GM18870 (cell line): Measurements from ENCODE around the gene LRP11.
"Not testable (repeated sequence)": the region's sequence is repeated elsewhere in the genome, so short reads cannot be mapped to it uniquely, and the experiment has no call there.

ENCODE experiments used
- ATAC-seq: cut with Tn5 transposase; IDR thresholded peaks from one replicate; pipeline ENCODE4 v1.9.1; 2021; ENCODE audit warnings: moderate library complexity; ENCODE audit not compliant: unreplicated experiment

LRP11 gene

DNA sequence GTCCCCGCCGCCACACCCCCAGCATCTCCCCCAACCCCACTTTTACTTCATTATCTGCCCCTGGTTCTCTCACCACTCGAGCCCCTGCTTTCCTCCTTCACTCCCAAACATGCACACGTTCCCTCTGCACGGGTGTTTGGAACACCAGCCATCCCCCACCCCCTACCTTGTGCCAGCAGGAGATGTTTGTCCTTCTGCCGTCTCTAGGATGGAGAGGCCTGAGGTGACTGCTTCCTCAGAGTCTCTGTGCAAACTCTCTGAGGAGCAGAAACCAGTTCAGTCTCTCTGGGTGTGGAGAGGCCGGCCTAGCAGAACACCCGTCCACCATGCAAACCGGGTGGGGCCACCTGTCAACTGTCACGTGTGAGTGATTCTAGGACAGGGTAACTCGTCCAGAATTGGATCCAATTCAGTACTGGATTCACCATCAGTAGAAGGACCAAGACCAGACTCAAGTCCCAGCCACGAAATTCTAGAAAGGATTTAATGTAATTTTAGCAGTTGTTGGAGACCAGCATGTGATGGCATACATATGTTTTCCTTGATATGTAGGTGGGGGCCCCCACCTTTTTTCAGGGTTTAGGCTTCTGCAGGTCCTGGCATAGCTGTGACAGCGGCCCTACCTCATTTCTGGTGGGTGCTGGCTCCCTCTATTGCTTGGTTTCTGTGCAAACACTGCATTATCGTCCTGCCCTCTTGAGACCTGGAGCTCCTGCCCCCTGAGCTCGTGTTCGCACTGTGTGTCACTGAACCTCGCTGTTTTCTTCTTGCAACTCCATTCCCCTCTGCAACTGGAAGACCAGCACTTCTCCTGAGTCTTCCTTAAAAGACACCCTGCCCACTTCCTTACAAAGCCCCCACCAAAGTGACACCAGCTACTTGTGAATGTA lies 33.9 kb upstream of the LRP11 start, which contains the start of gene RAET1E:
TSS of gene RAET1E (minus strand) at position 259 of the 890 bp plus-strand sequence. CDS start 7,212 bp downstream, outside the sequence.
- no peak for ATAC-seq

DNA sequence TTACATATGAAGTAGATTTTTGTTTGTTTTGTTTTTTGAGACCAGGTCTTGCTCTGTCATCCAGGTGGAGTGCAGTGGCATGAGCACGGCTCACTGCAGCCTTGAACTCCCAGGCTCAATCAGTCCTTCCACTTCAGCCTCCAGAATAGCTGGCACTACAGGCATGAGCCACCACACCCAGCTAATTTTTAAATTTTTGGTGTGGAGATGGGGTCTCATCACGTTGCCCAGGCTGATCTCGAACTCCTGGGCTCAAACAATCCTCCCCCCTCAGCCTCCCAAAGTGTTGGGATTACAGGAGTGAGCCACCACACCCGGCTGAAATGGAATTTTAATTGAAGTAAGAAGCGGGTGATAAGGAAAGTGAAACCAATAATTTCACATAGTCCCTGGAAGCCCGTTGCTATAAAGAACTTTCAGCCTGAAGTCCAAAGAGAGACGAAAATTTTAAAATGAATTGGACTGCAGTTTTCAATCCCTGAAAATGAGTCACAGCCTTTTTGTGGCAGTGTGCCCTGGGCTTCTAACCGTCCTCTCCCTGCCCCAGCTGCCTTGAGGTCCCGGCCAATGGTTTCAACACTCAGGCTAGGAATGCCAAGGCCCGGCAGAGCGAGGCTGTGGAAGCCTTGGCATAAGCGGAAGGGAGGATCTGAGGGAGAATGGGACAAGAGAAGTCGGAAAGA lies 33.0 kb upstream of the LRP11 start:
- no peak for ATAC-seq

DNA sequence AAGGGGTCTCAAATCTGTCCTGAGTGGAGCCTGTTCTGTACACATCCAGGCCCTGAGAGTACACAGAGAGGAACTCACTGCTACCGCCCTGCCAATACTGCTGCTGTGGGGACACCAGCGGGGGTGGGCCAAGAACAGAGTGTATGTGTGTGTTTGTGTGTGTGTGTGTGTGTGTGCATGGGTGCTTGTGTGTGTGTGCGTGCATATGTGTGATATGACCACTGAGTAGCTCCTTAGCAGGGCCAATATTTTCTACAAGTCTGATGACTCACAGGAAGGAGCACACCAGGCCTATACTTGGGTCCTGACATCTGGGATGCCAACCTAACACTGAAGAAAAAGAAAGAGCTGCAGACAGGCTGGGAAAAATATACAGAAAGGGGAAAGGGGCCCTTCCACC lies 32.3 kb upstream of the LRP11 start:
- ATAC-seq: no peak

DNA sequence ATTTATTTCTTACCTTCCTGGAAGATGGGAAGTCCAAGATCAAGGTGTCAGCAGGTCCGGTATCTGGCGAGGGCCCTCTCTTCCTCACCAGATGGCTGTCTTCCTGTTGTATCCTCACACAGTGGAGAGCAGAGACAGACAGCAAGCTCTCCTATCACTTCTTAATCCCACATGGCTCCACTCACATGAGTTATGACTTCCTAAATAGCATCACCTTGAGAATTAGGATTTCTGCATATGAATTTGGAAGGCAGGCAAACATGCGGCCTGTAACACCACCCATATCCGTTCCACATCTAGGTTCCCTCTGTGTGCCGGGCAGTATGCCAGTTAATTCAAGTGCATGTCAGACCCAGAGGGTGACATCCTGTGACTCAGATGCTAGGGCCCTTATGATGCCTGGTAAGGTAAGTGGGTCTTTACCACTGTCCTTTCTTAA lies 31.7 kb upstream of the LRP11 start:
- no peak for ATAC-seq

DNA sequence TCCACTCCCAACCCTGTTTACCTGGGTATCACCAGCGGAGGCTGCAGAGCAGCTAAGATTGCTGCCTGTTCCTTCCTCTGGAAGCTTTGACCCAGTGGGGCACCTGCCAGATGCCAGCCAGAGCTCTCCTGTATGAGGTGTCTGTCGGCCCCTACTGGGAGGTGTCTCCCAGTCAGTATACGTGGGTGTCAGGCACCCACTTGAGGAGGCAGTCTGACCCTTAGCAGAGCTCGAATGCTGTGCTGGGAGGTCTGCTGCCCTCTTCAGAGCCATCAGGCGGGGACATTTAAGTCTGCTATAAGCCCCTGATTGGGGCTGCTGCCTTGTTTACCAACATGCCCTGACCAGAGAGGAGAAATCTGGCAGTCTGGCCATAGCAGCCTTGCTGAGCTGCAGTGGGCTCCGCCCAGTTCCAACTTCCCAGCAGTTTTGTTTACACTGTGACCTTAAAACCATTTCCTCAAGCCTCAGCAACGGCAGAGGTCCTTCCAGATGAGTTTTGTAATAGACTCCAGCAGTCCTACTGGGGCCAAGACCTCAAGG lies 31.0 kb upstream of the LRP11 start:
- no peak for ATAC-seq

DNA sequence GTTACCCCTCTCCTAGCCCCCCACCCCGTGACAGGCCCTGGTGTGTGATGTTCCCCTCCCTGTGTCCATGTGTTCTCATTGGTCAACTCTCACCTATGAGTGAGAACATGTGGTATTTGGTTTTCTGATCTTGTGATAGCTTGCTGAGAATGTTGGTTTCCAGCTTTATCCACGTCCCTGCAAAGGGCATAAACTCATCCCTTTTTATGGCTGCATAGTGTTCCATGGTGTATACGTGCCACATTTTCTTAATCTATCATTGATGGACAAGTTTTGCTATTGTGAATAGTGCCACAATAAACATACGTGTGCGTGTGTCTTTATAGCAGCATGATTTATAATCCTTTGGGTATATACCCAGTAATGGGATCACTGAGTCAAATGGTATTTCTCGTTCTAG lies 27.7 kb upstream of the LRP11 start:
- ATAC-seq: not testable (repeated sequence)

DNA sequence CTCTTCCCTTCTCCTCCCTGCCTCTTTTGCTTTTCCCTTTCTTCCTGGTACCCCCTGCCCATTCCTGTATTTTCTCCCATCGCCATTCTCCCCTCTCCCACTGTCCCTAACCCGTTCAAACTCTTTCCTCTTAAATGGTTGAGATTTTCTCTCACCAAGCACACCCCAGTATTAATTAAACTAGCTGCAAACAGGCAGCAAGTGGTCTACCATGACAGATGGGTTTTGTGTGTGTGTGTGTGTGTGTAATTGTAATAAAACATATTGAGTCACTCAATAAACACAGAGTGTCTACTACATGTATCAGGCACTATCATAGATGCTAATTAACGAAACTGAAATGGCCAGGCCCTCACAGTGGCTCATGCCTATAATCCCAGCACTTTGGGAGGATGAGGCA lies 27.1 kb upstream of the LRP11 start:
- no peak for ATAC-seq

DNA sequence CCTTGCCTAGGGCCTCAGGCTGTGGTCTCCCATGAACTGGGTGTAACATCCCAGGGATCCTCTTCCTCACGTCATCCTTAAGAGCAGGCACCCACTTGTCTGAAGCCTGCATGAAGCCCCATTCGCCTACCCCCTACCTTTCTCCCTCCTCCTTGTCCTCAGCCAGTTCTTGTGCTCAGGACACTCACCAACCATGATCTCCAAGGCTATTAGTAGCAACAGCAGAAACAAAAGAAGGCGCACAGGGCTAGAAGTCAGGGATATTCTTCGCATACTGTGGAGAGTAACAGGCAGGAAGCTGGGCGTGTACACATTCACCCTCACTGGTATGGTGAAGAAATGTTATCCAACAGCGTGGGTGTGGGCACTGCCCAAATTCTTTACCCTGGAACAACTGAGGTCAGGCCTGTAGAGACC lies 26.5 kb upstream of the LRP11 start:
- no peak for ATAC-seq

DNA sequence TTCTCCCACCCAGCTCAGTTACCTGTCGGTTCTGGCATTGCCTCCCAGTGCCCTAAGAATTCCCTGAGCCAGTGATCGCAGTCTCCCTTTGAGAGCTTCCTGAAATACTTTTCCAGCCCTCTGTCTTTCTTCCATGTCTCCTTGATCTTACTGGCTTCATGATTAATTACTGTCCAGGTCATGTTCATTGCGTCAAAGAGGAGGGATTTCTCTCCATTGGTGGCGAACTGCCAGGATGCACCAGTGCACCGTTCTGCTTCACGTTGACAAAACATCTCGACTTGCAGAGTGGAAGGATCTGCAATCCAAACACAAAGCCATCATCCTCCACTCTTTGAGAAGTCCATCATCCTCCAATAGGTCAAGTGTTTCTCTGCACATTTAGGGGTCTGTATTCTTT lies 25.2 kb upstream of the LRP11 start:
- ATAC-seq: no peak

DNA sequence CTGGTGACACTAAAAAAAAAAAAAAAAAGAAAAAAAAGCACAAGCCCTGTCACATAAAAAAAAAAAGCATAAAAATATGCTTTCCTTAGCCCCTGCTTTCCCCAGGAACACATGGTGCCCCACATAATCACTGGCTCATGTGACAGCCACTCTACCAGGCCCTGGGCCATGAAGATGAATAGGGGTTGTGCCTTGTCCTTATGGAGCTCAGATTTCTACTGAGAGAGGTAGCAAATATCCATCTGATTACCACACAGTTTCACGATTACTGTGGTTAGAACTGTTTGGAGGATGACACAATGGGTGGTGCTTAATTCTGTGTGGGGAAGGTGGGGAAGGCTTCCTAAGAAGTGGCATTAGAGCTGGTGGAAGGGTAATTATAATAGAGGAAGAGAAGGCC lies 24.5 kb upstream of the LRP11 start:
- no peak for ATAC-seq

DNA sequence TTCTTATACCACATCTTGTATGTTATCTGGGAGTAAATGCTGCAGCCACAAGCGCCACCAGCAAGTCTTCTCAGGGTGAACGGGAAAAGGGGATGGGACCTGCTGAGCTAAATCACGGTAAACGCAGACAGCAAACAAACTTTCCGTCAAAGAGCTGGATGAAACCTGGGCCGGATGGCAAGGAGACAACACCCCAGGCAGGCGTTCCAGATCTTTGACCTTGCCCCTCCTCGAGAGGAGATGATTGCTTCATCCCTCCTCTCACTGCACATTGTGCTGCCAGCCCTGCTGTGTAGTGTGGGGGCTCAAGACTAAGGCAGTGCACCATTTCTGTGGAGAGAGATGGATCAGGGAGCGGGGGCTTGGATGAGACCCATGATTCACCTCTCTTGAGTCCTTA lies 23.9 kb upstream of the LRP11 start:
- no peak for ATAC-seq

DNA sequence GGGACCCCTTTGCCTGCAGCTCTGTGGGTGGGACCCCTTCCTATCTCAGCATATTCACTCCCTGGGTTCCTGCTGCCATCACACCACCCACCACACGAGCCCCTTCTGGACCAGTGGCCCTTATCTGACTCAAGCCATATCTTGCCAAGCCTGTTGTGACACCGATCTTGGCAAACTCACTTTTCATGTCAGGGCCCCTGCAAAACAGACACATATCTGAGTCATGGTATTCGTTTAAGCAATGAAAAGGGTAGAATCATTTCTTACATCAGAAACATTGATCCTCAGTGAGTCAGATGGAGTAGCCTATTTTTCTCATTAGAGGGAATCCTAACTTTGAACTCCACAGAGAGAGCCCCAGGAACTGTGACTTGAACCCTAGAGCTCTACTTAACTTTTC lies 23.2 kb upstream of the LRP11 start:
- no peak for ATAC-seq

DNA sequence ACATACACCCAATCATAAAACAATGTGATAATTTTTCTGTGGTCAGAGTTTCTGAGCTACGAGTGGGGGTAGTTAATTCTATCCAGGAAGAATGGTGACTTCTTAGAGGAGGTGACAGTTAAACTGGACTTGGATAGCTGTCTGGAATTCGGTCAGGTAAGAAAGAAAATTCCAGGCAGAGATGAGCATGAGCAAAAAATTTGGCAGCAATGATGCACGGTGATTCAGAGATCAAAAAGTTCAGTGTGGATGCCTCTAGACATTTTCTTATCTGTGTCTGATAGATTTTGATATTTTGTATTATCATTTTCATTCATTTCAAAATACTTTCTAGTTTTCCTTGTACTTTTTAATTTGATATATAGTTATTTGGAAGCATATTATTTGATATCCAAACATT lies 21.7 kb upstream of the LRP11 start:
- ATAC-seq: no peak

DNA sequence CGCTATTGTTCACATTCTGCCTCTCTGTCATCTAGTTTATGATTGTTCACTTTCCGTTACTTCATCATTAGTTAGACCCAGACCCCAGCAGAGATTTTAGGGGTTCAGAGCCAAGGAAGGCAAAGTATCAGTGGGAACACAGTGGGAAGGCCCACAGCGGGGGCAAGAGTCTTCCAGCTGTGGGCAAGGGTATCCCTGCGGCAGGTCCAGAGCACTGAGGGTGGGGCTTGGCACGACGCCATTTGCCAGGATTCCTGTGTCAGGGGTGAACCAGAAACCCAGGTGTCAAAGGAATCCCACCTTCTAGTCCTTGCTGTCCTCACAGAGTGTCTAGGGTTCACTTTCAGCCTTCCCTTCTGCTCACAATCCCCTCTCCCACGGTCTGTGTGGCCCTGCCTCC lies 20.5 kb upstream of the LRP11 start:
- ATAC-seq: no peak

DNA sequence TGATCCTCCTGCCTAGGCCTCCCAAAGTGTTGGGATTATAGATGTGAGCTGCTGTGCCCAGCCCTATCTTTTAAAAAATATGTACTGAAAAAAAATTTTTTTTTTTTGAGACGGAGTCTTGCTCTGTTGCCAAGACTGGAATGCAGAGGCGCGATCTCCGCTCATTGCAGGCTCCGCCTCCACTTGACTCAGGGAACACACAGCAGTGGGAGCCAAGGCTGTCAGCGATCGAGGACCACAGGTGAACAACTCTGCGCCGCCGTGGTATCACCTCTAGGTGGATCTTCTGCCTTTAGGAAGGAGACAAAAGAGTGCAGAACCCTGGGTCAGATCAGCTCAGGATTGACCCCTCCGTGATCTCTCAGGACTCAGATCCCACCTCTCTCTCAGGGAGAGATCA lies 20.1 kb upstream of the LRP11 start:
- ATAC-seq: no peak

DNA sequence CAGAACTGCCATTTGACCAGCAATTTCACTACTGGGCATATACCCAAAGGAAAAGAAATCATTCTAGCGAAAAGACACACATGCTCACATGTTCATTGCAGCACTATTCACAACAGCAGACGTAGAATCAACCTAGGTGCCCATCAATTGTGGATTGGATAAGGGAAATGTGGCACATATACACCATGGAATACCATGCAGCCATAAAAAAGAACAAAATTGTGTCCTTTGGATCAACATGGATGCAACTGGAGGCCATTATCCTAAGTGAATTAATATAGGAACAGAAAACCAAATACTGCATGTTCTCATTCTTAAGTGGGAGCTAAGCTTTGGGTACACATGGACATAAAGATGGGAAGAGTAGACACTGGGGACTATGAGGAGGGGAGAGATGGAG lies 17.7 kb upstream of the LRP11 start:
- no peak for ATAC-seq

DNA sequence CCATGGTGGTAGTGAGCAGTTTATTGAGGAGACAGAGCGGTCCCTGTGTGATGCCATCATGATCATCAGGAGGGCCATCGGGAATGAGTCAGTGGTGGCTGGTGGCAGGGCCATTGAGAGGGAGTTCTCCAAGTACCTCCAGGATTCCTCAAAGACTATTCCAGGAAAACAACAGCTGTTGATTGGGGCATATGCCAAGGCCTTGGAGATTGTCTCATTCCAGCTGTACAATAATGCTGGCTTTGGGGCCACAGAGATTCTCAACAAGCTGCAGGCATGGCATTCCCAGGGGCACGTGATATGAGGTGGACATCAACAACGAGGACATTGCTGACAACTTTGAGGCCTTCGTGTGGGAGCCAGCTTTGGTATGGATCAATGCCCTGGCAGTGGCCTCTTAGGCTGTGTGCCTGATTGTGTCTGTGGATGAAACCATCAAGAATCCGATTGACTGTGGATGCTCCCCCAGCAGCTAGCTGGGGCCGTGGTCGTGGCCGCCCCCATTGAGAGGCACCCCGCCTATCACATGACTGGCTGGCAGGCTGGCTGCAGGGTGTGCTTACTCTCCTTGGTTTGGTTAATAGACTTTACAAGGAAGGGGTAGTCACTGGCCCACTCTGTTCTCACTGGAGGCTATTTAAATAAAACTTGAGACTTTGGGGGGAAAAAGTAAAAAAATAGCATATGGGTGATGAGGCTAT lies 17.1 kb upstream of the LRP11 start:
- no peak for ATAC-seq

DNA sequence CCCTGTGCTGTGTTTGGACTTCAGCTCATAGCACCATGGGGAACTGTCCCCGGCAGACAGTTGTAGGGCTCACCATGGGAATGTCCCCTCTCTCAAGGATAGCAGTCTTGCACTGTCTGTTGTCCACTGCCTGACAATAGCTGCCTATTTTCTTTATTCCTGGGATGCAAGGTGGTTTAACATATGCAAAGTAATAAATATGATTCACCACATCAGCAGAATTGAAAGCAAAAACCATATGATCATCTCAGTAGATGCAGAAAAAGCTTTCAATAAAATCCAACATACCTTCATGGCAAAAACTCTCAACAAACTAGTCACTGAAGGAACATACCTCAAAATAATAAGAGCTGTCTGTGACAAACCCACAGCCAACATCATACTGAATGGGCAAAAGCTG lies 13.5 kb upstream of the LRP11 start:
- ATAC-seq: no peak

DNA sequence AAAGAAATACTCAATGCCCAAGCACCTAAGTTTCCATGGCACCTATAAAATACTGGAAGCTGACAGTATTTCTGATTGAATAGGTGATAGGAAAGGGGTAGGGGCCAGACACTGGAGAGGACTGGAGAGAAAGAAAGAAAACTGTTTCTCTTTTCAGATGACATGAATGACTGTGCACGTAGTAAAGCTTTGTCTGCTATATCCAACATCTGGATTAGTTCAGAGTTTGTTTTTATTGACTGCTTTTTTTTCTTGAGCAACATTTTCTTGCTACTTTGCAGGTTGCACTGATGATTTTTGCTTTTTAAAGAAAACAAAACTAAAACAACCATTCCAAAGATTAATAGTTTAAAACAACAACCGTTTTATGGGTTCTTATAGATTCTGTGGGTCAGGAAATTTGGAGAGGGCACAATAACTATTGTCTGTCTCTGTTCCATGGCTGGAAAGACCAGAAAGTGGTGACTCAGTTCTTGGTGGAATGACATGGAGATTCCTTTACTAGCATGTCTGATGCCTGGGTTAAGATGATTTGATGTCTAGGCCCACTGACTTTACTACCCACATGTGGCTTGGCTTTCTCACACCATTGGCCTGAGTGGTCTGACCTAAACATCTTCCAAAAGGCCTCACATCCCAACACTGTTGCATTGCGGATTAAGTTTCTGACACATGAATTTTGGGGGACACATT lies 12.2 kb upstream of the LRP11 start:
- no peak for ATAC-seq

DNA sequence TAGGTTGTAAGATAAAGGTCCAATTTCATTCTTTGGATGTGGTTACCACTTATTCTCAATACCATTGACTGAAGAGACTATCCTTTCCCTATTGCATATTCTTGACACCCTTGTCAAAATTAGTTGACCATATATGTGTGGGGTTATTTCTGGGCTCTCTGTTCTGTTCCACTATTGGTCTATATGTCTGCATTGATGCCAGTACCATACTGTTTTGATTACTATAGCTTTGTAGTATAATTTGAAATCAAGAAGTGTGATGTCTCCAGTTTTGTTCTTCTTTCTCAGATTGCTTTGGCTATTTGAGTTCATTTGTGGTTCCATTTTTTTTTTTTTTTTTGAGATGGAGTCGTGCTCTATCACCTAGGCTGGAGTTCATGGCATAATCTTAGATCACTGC lies 8.1 kb upstream of the LRP11 start:
- no peak for ATAC-seq

DNA sequence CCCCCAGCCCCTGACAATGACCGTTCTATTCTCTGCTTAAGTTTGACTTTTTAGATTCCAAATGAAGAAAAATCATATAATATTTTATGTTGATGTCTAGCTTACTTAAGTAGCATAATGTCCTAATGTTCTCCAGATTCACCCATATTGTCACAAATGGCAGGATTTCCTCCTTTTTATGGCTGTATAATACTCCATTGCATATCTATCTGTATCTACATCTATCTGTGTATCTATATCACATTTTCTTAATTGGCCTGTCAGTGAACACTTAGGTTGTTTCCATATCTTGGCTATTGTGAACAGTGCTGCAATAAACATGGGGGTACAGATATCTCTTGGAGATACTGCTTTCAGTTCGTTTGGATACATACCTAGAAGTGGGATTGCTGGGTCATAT lies 7.0 kb upstream of the LRP11 start:
- ATAC-seq: no peak
